ENCODE data around the gene GALNTL6.

The GALNTL6 gene

DNA sequence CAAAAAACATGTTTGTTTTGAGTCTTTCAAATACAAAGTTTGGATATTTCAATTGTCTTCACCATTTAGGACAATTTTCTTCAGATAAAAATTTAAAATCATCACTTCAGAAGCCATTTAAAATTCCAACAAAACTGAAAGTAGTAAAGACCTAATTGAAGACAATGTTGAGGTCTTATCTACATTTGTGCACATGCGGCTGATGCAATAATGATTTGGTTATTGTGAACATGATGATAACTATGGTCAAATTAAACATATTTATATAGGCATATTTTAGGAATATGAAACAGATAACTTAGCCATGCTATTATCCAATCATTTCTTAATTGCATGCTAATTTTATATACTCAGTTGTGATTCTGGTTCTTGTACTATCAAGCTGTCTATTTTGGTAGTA, 407.5 kb downstream of the GALNTL6 start:
- no peak for DNase-seq (ENCODE audit: low read depth)

DNA sequence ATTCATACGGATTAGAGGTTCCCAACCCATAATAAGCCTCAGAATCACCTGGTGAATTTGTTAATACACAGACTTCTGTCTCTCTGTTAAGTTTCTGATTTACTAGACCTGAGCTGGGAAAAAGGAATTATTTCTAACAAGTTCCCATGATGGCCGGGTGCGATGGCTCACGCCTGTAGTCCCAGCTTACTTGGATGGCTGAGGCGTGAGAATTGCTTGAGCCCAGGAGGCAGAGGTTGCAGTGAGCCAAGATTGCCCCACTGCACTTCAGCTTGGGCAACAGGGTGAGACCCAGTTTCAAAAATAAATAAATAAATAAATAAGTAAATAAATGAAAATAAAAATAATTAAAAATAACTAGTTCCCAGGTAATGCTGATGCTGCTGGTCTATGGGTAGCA, 412.3 kb downstream of the GALNTL6 start:
- DNase-seq (ENCODE audit: low read depth) = no peak

DNA sequence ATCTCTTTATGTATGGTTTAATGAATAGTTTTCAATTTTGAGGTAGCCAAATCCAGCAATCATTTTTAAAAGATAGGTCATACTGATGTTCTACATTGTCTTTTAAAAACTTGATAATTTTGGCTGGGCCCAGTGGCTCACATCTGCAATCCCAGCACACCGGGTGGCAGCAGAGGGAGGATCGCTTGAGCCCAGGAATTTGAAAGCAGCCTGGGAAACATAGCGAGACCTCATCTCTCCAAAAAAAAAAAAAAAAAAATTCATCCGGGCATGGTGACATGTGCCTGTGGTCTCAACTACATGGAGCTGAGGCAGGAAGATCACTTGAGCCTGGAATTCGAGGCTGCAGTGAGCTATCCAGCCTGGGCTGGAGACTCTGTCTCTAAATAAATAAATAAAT, 419.8 kb downstream of the GALNTL6 start:
- DNase-seq (ENCODE audit: low read depth) = no peak

DNA sequence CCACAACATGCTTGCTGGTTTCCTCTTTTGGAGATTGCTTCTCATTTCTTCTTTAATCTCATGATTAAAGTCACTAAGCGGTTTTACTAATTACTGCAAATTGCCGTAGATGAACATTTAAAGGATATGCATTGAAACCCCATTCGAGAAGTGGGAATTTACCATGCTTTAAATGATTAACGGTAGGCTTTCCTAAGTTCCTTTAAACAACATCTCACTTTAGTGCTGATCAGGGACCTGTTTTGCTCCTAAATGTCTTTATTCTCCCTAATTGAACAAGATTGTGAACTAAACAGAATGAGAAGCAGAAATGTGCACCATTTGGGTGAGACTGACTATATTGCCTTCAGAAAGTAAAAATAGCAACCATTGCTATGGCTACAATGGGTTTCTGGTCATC, 430.3 kb downstream of the GALNTL6 start:
- no peak for DNase-seq (ENCODE audit: low read depth)

DNA sequence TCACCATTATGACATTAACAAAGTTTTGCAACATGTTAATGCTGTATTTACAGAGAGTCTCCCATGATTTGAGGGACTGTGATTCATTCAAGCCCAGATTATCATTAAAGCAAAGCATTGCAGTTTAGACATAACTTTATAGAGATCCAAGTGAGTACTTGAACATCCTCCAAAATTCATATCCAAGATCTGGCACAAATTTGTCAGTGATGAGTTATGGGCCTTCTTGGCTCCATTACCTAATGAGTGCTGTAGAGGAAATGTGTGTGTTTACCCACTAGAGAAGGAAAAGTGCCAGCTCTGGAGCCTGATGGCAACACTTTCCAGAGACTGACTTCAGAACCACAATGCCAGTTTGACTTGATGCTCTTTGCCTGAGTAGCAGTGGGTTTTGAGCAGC, 432.3 kb downstream of the GALNTL6 start:
- no peak for DNase-seq (ENCODE audit: low read depth)

DNA sequence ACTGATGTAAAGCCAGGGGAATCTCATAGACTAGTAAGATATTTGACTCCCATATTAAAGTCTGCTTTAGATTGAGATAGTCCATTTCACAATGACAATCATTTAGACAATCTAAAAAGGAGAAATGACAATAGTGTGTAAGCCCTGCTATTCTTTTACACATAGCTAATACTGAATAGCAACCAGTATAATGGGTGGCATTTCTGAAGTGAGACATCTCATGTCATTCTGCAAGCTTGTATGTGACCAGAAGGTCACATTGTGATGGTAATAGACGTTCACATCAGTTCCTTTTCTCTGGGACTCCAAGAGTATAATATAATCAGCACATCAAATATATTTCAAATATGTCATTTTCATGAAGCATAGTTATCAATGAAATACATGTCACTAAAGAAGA, 440.2 kb downstream of the GALNTL6 start:
- no peak for DNase-seq (ENCODE audit: low read depth)

DNA sequence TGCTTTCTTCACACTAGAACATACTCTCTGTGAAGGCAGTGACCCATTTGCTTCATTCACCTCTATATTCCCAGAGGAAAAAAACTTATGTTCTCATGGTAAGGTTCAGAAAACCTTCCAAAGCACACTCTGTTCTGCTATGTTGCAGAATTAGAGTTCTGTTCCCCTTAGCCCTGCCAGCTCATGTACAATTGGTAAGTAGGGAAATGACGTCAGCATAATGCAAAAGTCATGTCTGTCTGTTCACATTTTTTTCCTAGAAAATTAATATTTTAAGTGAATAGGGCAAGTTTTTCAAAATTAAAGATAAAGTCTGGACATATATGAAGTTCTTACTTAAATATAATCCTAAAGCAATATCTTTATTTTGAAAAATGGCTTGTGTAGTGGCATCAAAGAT, 443.6 kb downstream of the GALNTL6 start:
- no peak for DNase-seq (ENCODE audit: low read depth)

DNA sequence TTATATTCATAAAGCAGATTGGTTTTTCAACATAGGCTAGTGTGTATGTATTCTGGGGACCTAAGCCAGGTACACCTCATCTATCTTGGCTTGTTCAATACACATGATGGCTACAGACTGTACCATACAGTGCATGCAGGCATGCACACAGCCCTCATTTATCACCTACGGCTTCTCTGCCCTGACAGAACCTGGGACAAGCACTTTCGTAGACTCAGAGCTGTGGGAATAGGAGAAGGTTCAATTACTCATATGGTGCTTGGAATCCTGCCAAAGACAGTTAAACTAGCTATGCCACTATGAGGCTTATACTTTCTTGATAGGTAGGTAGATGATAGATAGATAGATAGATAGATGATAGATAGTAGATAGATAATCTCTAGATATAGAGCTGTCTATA, 457.2 kb downstream of the GALNTL6 start:
- DNase-seq (ENCODE audit: low read depth) = no peak

DNA sequence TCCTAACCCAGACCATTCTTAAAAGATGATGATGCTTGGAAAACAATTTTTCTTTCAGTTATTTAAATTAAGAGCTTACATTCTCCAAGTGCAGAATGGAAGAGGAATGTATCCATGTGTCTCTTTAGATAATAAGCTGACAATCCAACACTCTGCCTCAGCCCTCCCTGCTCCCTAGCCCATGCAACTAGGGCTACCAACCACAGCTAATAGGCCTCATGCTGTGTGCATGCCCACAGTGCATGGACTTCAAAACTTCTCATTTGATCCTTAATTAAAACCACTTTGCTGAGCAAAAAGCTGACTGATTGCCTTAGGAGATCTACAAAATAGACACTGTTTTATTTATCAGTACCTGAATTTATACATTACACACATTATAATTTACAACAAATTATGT, 473.9 kb downstream of the GALNTL6 start:
- no peak for DNase-seq (ENCODE audit: low read depth)

DNA sequence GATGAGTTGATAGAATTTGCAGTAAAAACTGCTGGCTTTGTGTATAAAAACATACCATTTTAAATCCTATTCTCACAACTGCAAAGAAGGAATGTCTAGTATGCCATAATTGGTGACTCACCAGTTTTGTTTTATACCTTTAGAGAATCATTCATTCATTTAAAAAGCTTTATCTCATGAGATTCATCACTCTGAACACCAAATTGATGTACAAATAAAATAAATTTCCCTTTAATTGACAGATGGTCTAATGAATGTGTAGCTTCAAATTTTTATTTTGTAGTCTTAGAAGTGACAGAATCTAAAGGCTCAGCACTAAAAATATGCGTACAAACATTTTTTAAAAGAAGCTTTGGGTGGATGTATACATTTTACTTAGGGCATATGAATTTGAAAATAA, 492.5 kb downstream of the GALNTL6 start:
- no peak for DNase-seq (ENCODE audit: low read depth)

DNA sequence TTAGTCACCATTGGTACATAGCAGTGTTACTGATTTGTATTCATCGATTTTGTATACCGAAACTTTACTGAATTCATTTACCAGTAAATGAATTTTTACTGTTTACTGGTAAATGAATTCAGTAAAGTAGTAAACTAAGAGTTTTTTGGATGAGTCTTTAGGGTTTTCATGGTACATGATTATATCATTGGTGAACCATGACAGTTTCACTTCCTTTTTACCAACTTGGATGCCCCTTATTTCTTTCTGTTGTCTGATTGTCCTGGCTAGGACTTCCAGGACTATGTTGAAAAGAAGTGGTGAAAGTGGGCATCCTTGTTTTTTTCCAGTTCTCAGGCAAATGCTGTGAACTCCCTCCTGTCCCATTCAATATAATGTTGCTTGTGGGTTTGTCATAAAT, 494.9 kb downstream of the GALNTL6 start:
- no peak for DNase-seq (ENCODE audit: low read depth)

DNA sequence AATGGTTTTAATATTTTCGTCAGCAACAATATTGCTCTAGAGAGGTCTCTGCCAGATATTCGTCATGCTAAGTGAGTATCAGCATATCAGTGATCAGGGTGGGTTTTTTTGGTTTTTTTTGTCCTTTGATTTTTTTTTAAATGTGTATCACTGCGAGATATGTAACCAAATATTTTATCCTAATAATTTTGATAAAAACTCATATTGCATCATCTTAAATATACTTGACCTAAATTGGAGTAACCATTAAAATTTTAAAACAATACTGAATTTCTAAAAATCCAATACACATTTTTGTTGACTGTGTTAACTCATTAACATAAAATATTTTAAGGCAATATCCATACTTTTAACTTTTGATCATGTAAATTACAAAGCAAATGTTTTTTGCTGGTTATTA, 498.5 kb downstream of the GALNTL6 start:
- DNase-seq (ENCODE audit: low read depth) = no peak

DNA sequence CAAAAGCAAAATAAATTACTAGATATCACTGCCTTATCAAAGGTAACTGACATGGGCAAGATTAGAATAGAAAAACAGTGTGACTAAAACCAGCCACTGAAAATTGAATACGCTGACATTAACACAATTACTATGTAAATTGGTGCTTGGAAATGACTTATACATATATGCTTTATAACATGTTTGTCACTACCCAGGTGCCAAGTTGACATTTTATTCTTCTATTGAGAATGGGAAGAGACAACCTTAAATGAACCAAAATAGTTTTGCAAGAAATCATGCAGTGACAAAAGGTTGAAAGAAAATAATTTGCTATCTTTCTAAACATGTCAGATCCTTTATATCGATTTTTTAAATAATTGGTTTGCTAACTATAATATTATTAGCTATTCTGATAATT, 510.1 kb downstream of the GALNTL6 start:
- DNase-seq (ENCODE audit: low read depth) = no peak

DNA sequence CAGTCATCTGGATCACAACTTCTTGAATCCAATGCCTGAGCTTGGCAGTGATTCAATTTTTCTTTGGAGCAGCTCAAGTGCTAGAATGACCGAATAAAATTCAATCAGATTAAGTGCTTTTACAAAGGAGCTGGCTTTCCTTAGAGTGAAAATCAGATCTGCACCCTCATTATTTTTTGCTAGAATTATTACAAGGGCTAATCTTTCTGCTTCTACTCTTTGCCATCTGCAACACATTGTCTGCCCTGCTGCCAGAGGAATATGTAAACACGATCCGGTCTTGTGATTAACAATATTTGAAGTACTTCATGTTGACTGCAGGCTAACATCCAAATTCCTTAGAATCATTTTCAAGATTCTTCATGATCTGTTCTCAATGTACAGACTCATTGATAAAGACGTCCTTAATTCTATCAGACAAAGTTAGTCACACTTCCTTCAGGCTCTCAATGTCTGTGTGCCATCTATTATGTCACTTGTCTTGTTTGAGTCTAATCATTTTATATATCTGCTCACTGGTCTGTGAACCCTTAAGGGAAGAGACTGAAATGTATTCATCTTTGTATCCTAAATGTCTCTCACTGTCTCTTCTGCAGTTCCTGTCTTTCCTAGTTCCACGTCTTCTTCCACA, 531.2 kb downstream of the GALNTL6 start:
- no peak for DNase-seq (ENCODE audit: low read depth)

DNA sequence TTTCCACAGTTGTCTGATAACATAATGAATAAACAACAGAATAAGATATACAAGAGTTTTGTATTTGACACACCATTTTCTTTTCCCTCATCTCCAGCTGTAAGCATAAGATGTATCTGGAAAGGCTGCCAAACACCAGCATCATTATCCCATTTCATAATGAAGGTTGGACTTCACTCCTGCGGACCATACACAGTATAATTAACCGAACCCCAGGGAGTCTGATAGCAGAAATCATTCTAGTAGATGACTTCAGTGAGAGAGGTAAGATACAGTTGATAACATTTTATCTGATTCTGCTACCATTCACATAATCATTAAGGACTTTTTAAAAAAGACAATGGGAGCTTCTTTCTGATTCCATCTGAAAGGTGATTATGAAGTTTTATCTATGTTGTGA, 535.2 kb downstream of the GALNTL6 start:
- DNase-seq (ENCODE audit: low read depth) = no peak

DNA sequence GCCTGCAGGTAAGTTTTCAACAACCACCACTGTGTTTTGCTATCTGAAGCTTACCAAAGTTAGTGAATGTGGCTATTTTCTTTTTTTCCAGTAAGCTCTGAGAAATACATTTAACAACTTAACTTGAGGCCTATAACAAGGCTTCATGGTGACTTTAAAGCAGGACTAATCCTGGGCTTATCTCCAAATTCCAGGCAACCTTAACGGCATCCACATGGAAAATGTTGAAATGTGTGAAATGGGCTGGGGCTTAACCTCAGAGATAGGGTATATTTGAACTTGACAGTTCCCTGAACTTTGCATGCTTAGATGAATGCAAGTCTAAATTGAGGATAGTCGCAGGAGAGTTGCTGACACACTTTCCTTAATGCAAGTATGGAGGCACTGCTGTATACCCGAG, 539.2 kb downstream of the GALNTL6 start:
- no peak for DNase-seq (ENCODE audit: low read depth)

DNA sequence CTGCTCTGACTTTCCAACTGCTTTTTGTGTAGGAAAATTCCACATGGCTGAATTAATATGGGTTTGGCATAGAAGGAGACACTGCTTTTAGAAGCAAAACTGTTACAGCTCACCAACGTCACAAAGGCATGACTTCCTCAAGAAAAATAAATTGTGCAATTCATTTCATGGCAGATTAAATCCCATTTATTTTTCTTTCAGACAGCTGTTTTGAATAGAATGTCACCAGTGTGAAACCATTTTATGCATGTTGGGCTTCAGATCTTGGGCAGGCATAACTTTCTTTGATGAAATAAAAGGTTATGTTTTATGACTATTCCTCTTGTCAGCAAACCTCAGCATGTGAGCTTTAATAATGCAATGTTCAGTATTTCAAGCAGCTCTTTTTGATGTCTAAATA, 542.8 kb downstream of the GALNTL6 start:
- DNase-seq (ENCODE audit: low read depth) = no peak

DNA sequence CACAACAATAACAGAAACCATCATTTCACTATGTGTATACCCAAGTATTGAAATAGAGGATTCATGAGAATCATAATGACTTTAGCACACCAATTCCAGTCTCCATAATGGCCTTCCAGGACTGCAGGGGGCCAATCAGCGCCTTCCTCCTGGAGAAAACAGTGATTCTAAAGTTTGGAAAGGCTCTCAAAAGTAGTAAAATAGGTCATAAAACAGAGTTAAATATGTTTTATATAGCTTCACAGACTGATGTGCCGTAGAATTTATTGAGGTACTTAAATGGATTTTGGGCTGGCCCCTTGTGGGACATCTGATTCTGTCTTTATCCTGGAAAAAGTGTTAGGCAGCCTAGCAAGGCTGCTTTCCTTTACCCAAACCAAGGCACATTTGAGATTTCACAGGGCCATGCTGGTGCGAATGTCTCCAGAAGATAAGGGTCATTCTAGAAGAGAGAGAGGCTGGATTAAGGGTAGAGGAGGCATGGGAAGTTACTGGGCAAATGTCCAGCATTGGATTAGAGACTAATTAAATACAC, 543.9 kb downstream of the GALNTL6 start:
- no peak for DNase-seq (ENCODE audit: low read depth)

DNA sequence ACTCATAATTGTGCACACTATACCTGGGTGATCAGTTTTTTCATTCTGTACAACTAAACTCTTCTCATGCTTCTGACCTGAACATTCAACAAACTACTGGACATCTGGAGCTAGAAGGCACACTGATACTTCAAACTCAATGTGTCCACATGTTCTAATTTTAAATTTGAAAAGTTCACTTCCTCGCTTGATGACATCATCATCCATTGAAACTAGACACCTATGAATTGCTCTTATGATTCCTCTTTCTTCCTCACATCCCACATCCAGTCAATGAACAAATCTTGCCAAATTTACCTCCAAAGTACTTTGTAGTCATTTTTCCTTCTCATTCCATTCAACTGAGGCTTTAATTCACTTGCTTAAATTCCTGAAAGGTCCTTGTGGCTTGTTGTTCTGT, 549.4 kb downstream of the GALNTL6 start:
- DNase-seq (ENCODE audit: low read depth) = no peak

DNA sequence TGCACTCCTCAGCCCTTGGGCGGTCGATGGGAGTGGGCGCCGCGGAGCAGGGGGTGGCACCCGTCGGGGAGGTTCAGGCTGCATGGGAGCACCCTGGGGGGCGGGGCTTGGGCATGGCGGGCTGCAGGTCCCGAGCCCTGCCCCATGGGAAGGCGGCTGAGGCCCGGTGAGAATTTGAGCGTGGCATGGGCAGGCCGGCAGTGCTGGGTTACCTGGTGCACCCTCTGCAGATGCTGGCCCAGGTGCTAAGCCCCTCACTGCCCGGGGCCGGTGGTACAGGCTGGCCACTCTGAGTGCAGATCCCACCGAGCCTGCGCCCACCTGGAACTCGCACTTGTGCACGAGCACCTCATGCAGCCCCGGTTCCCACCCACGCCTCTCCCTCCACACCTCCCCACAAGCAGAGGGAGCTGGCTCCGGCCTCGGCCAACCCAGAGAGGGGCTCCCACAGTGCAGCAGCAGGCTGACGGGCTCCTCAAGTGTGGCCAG, 556.3 kb downstream of the GALNTL6 start:
- DNase-seq (ENCODE audit: low read depth) = no peak

DNA sequence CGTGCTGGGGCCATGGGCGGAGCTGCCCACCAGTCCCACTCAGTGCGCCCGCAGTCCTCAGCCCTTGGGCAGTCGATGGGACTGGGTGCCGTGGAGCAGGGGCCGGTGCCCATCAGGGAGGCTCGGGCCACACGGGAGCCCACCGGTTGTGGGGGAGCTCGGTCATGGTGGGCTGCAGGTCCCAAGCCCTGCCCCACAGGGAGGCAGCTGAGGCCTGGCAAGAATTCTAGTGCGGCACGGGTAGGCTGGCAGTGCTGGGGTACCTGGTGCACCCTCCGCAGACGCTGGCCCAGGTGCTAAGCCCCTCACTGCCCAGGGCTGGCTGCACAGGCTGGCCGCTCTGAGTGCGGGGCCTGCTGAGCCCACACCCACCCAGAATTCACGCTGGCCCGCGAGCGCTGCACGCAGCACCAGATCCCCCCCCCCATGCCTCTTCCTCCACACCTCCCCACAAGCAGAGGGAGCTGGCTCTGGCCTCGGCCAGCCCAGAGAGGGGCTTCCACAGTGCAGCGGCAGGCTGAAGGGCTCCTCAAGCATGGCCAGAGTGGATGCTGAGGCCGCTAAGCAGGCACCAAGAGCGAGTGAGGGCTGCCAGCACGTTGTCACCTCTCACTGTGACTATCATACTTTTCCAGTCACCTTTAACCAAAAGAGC, 564.4 kb downstream of the GALNTL6 start:
- no peak for DNase-seq (ENCODE audit: low read depth)

DNA sequence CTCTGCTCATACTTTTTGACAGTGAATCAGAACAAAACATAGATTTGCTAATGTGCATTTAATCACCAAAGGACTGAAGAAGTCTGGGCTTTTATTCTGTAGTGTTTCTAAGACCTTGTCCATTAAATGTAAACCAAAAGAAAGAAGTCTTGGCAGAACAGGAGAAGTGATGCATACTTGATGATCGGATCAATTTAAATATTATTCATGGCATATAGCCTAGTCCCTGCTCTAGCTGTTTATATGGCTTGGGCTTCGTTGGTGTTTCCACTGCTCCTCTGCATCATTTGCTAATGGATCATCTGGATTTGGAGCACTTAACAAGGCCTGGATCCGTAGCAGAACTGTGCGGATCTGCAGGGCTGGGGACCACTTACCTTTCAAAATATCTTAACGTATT, 566.6 kb downstream of the GALNTL6 start:
- no peak for DNase-seq (ENCODE audit: low read depth)

DNA sequence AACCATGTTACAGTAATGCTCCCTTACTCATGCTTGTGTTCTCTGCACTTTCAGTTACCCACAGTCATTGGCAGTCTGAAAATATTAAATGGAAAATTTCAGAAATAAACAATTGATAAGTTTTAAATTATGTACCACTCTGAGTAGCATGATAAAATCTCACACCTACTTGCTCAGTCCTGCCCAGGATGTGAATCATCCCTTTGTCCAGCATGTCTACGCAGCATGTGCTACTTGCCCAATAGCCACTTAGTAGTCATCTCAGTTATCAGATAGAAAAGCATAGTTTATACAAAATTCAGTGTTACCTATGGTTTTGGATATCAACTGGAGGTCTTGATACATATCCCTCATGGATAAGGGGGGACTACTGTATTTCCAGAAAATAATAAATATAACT, 577.1 kb downstream of the GALNTL6 start:
- no peak for DNase-seq (ENCODE audit: low read depth)

DNA sequence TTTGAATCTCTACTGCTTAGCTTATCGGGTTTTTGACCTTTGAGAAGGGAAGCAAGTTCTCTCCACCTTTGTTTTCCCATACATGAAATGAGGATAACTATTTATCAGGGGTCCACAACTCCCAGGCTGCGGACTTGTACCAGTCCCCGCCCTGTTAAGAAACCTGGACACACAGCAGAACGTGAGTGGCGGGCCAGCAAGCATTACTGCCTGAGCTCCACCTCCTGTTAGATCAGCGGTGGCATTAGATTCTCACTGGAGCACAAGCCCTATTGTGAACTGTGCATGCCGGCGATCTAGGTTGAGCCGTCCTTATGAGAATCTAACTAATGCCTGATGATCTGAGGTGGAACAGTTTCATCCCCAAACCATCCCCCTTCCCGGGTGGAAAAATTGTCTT, 579.5 kb downstream of the GALNTL6 start:
- no peak for DNase-seq (ENCODE audit: low read depth)
